22Rv1 (cell line): ENCODE measurements around the gene DUOXA2.

ENCODE experiments used
- CTCF ChIP-seq: fragments of 450-650 bp; IDR thresholded peaks from 2 replicates; pipeline ENCODE4 v1.5.1; 2017; ENCODE audit warnings: mild to moderate bottlenecking
- ZFX ChIP-seq: fragments of 450-650 bp; IDR thresholded peaks from 2 replicates; pipeline ENCODE4 v1.6.1; 2017; ENCODE audit warnings: antibody characterized with exemption, borderline replicate concordance

DNA sequence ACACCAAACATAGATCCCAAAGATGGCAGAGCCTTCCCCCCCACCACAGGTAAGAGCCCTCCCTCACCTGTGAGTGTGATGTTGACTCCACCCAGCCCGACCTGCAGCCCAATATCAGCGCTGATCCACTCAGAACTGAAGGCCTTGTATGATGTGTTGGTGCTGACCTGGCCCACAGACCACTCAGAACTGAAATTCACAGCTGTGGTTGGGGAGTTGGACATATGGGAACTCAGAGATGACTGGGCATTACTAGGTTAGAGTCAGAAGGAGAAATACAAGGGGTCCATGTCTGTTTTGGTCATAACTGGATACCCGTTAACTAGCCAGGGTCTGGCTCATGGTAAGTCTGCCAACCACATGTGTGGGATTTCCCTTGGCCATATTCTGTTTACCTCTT, 6.9 kb downstream of the DUOXA2 start:
- TF ChIP-seq CTCF (no peak), ZFX (no peak)
